Measurements from ENCODE around the gene SMYD2. TPM values are rescaled to one million over a fixed set of nuclear protein-coding genes. Genes with fewer than 3 reads are reported as not detected.
A peak's percentile ranks its signal among the peaks of the same experiment; 100 is the strongest.

Gene SMYD2
- total and polyA plus RNA-seq, 2 of the 8 experiments (the other 6 are each of a cell fraction or from before 2014, with no cell fraction given): 3.0 to 5.2 TPM

- H2BK15ac ChIP-seq (ENCODE audit: low read length): no peak overlapping the region
- no peak overlapping the region for H3K23ac ChIP-seq (ENCODE audit: insufficient read length)
- H3K23me2 ChIP-seq (ENCODE audit: low read depth, low read length): no peaks in the 10 kb centered on the region
- H3K4me2 ChIP-seq (ENCODE audit: insufficient read depth in 1 of 2, low read depth in 2 of 2, low read length in 2 of 2): no peak overlapping the region
- DNase-seq (ENCODE audit: low read depth in 1 of 2, low spot score in 2 of 2) (peak in 1 of 2 experiments; percentile 17), FAIRE-seq (no peak)
- H3K79me1 ChIP-seq (ENCODE audit: low read depth, low read length): no peaks in the 10 kb centered on the region
- POLR2A ChIA-PET (ENCODE audit: partially characterized antibody): interaction anchor here (0.7 to 1.8 kb wide), 3 partner anchors 8 to 227 kb away, joined by 3 to 11 read pairs (median 4); partner anchors contain the start of gene PTPN14
- no peaks in the 10 kb centered on the region; a peak in 1 of 7 replicates for H3K27me3 ChIP-seq (replicated peaks in 1 of 4; ENCODE audit: control insufficient read depth in 3 of 4, extremely low read depth in 1 of 4, insufficient read depth in 3 of 4, low read length in 3 of 4)
- no peaks in the 10 kb centered on the region for H3K36me3 ChIP-seq (ENCODE audit: control insufficient read depth in 2 of 4, insufficient read depth in 4 of 4, low read length in 3 of 4)
- no peak overlapping the region for H4K91ac ChIP-seq (replicated peaks; ENCODE audit: insufficient read length, low read length)
- no peak overlapping the region for H3K56ac ChIP-seq (replicated peaks; ENCODE audit: insufficient read length, low read depth, low read length)
- H3K4me1 ChIP-seq (replicated peaks in 1 of 4; ENCODE audit: control insufficient read depth in 3 of 4, insufficient read depth in 4 of 4, low read length in 3 of 4): no peaks in the 10 kb centered on the region; a peak in 1 of 7 replicates
- H3K4ac ChIP-seq (replicated peaks; ENCODE audit: insufficient read length, low read depth, low read length): no peak overlapping the region
- WGBS, 2 experiments (ENCODE audit: extremely low coverage in 1 of 2, insufficient coverage in 1 of 2, insufficient read length in 1 of 2, insufficient replicate concordance in 2 of 2, low coverage in 1 of 2, low lambda C conversion rate in 2 of 2, missing lambda C conversion rate in 1 of 2): 91% methylated on average over 8 of the region's 8 CpGs; no CpG with 5 or more reads in 1 of the 2 experiments
- H3K14ac ChIP-seq (ENCODE audit: insufficient read length): no peak overlapping the region
- no peak overlapping the region for H2BK12ac ChIP-seq (ENCODE audit: low read depth, low read length)
- H2BK20ac ChIP-seq (ENCODE audit: low read length): no peak overlapping the region
- H2BK5ac ChIP-seq (ENCODE audit: low read depth, low read length): no peak overlapping the region
- CTCF ChIA-PET (ENCODE audit: partially characterized antibody): interaction anchor here (0.6 to 19.1 kb wide), 15 partner anchors 8 to 374 kb away, joined by 3 to 610 read pairs (median 79); partner anchors contain the start of gene SMYD2
- H3K9ac ChIP-seq (replicated peaks in 1 of 4; ENCODE audit: extremely low read depth in 1 of 4, low read depth in 3 of 4, low read length in 3 of 4): no peak overlapping the region
- H3K4me3 ChIP-seq (ENCODE audit: extremely low read depth in 1 of 4, insufficient read depth in 2 of 4, low read depth in 3 of 4, low read length in 4 of 4): no peak overlapping the region
- no peak overlapping the region for H3K18ac ChIP-seq (ENCODE audit: extremely low read depth, low read length)
- no peak for TF ChIP-seq JUN (IDR thresholded peaks at IDR 0.05; ENCODE audit: low read depth, low read length)
- H3K79me2 ChIP-seq (ENCODE audit: control insufficient read depth in 1 of 2, insufficient read depth in 2 of 2, low read length in 2 of 2): no peaks in the 10 kb centered on the region
- no peaks in the 10 kb centered on the region for H3K9me3 ChIP-seq (ENCODE audit: insufficient read depth in 2 of 2, low read depth in 1 of 2, low read length in 1 of 2)
- no peak overlapping the region for H2AK5ac ChIP-seq (ENCODE audit: low read depth, low read length)
- H4K20me1 ChIP-seq (replicated peaks in 1 of 2; ENCODE audit: control insufficient read depth in 1 of 2, insufficient read depth in 2 of 2, low read length in 2 of 2): peaks cover 0 to 1% of the 10 kb centered on the region in 2 experiments
- H2BK120ac ChIP-seq (replicated peaks; ENCODE audit: low read depth, low read length): no peak overlapping the region
- no peak overlapping the region for H4K5ac ChIP-seq (ENCODE audit: insufficient read length, low read depth, low read length)
- no peak overlapping the region for H4K8ac ChIP-seq (ENCODE audit: extremely low read depth, insufficient read depth, low read length)
- H2AFZ ChIP-seq (ENCODE audit: low read length): no peak overlapping the region
- no peak overlapping the region for H3K27ac ChIP-seq (ENCODE audit: low read depth, low read length)
Measured at GRCh38 chr1:214324896-214325800, 44.2 kb downstream of the SMYD2 start.

All from H1 (cell line).